Neuronal stem cell (in vitro differentiated cells): ENCODE measurements around the gene FKBP1A.

ENCODE experiments used
- DNase-seq: peaks from one replicate; pipeline ENCODE4 v3.0.0-alpha.2; 2013; ENCODE audit warnings: low spot score
- H2AFZ ChIP-seq: one replicate; pipeline ENCODE4 v1.6.1; 2013; ENCODE audit warnings: mild to moderate bottlenecking, low read length, inconsistent platforms
- H2AK5ac ChIP-seq: 2 replicates; pipeline ENCODE4 v1.6.1; 2013; ENCODE audit warnings: low read depth, mild to moderate bottlenecking, inconsistent platforms, low read length, moderate library complexity, mixed read lengths
- H2BK120ac ChIP-seq: 2 replicates; pipeline ENCODE4 v1.6.1; 2013; ENCODE audit warnings: low read depth, mild to moderate bottlenecking, inconsistent platforms, low read length, moderate library complexity, mixed read lengths
- H2BK12ac ChIP-seq: one replicate; pipeline ENCODE4 v1.6.1; 2013; ENCODE audit warnings: low read length, inconsistent platforms
- H2BK15ac ChIP-seq: 2 replicates; pipeline ENCODE4 v1.6.1; 2013; ENCODE audit warnings: mild to moderate bottlenecking, low read length, inconsistent platforms, mixed read lengths
- H2BK5ac ChIP-seq: one replicate; pipeline ENCODE4 v1.6.1; 2013; ENCODE audit warnings: inconsistent platforms, mild to moderate bottlenecking, low read length, moderate library complexity
- H3K14ac ChIP-seq: one replicate; pipeline ENCODE4 v1.6.1; 2013; ENCODE audit warnings: low read length, inconsistent platforms
- H3K18ac ChIP-seq: 2 replicates; pipeline ENCODE4 v1.6.1; 2013; ENCODE audit warnings: low read length, inconsistent platforms
- H3K23ac ChIP-seq: 2 replicates; pipeline ENCODE4 v1.6.1; 2013; ENCODE audit warnings: low read depth, mild to moderate bottlenecking, mixed read lengths, low read length, inconsistent platforms; ENCODE audit not compliant: poor library complexity
- H3K27ac ChIP-seq: replicated peaks from 3 replicates; pipeline ENCODE4 v1.5.1; 2013; ENCODE audit warnings: low read length, inconsistent platforms
- H3K27me3 ChIP-seq, 3 experiments: 2 replicates each; pipeline ENCODE4 v1.6.1; 2013; ENCODE audit warnings: low read length in 3 of 3, mild to moderate bottlenecking in 2 of 3, inconsistent platforms in 1 of 3, low read depth in 1 of 3, mixed read lengths in 1 of 3, moderate library complexity in 1 of 3; ENCODE audit not compliant: control insufficient read depth in 3 of 3, insufficient read depth in 3 of 3
- H3K36me3 ChIP-seq, 2 donors: replicated peaks in 1 of 2; 2 replicates each; pipeline ENCODE4 v1.6.1; 2013; ENCODE audit warnings: low read length in 2 of 2; ENCODE audit not compliant: control insufficient read depth in 2 of 2, insufficient read depth in 2 of 2
- H3K4ac ChIP-seq: 2 replicates; pipeline ENCODE4 v1.6.1; 2013; ENCODE audit warnings: inconsistent platforms, mild to moderate bottlenecking, low read length, moderate library complexity
- H3K4me1 ChIP-seq, 2 donors: 1 replicate in 1 of 2; 2 replicates in 1 of 2; pipeline ENCODE4 v1.6.1; 2013; ENCODE audit warnings: low read length in 2 of 2, low read depth in 1 of 2; ENCODE audit not compliant: control insufficient read depth in 2 of 2, insufficient read depth in 1 of 2
- H3K4me2 ChIP-seq: one replicate; pipeline ENCODE4 v1.6.1; 2013; ENCODE audit warnings: mild to moderate bottlenecking, low read length, inconsistent platforms; ENCODE audit not compliant: insufficient read depth, poor library complexity, severe bottlenecking
- H3K4me3 ChIP-seq, 2 donors: 2 replicates each; pipeline ENCODE4 v1.5.1; 2013; ENCODE audit warnings: low read length in 2 of 2, mild to moderate bottlenecking in 2 of 2, inconsistent platforms in 1 of 2, moderate library complexity in 1 of 2
- H3K79me1 ChIP-seq: one replicate; pipeline ENCODE4 v1.6.1; 2013; ENCODE audit warnings: low read depth, mild to moderate bottlenecking, inconsistent platforms, low read length, moderate library complexity
- H3K9ac ChIP-seq: one replicate; pipeline ENCODE4 v1.6.1; 2013; ENCODE audit warnings: mild to moderate bottlenecking, low read depth, low read length, inconsistent platforms; ENCODE audit not compliant: poor library complexity
- H3K9me3 ChIP-seq, 2 donors: replicated peaks in 1 of 2; 2 replicates each; pipeline versions ENCODE3 to v1.6.1; 2013; ENCODE audit warnings: low read length in 2 of 2, mild to moderate bottlenecking in 2 of 2, inconsistent platforms in 1 of 2, low read depth in 1 of 2, mixed read lengths in 1 of 2, moderate library complexity in 1 of 2; ENCODE audit not compliant: control insufficient read depth in 2 of 2, insufficient read depth in 1 of 2
- H4K8ac ChIP-seq: one replicate; pipeline ENCODE4 v1.6.1; 2013; ENCODE audit warnings: low read depth, mild to moderate bottlenecking, inconsistent platforms, low read length, moderate library complexity
- H4K91ac ChIP-seq: one replicate; pipeline ENCODE4 v1.6.1; 2013; ENCODE audit warnings: low read length, low read depth, mild to moderate bottlenecking, inconsistent platforms; ENCODE audit not compliant: poor library complexity
- WGBS, 2 donors: extraction: QIAGEN DNeasy Blood & Tissue Kit; methylation state at CpG; one replicate each; pipeline ENCODE4 v1.1.7; 2013; ENCODE audit warnings: missing lambda C conversion rate in 2 of 2, mixed read lengths in 1 of 2; ENCODE audit not compliant: insufficient read length in 2 of 2, insufficient replicate concordance in 1 of 2; ENCODE audit errors: extremely low coverage in 2 of 2; 5-methylcytosine and 5-hydroxymethylcytosine counted together

FKBP1A gene

GRCh38 chr20:1323830-1324597, 68.8 kb downstream of the FKBP1A start:
- Histone ChIP-seq H2BK5ac (no peak overlapping the region), H3K4me3 (peak overlapping the region in 1 of 2 donors; percentile 69), H3K4me1 (peaks cover 13 to 20% of the 10 kb centered on the region in 2 donors), H3K14ac (no peak overlapping the region), H3K79me1 (peaks cover 8% of the 10 kb centered on the region), H3K4ac (no peak overlapping the region), H3K4me2 (no peak overlapping the region), H3K27ac (no peak overlapping the region), H3K27me3 (no peaks in the 10 kb centered on the region), H2BK120ac (no peak overlapping the region), H2BK12ac (no peak overlapping the region), H3K18ac (no peak overlapping the region), H2AK5ac (no peak overlapping the region), H2AFZ (peak overlapping the region; percentile 91), H4K8ac (no peak overlapping the region), H3K9ac (no peak overlapping the region), H3K23ac (no peak overlapping the region), H4K91ac (no peak overlapping the region), H2BK15ac (no peak overlapping the region), H3K36me3 (peaks cover 3 to 8% of the 10 kb centered on the region in 2 donors), H3K9me3 (no peaks in the 10 kb centered on the region)
- no peak for DNase-seq
- no CpG with 5 or more reads among the region's 12 CpGs for WGBS, 2 donors

- H3K27ac ChIP-seq = no peak overlapping the region
Measured at GRCh38 chr20:1323256-1323655, 69.6 kb downstream of the FKBP1A start.

DNA sequence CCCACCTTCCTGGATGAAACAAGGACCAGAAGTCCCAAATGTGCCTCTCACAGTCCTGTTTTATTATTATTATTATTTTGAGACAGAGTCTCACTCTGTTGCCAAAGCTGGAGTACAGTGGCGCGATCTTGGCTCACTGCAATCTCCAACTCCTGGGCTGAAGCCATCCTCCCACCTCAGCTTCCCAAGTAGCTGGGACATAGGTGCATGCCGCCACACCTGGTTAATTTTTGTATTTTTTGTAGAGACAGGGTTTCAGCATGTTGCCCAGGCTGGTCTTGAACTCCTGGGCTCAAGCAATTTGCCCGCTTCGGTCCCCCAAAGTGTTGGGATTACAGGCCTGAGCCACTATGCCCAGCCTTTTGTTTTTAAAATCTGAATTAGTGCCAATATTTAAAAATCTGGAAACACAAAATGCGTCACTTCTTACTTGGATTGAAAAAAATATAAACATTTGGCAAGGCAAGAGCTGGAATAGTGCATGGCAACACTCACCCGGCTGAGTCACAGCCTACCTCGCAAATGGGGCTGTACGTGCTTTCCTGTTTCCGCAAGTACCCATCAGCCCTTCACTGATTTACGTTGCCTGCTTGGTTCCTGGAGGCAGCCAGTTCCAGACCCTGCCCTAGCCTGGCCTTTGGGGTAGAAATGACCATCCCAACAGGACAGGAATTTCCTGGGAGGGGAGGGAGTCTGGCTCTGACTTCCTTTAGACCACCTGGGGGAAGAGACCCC, 70.2 kb downstream of the FKBP1A start:
- H3K9me3 ChIP-seq = no peaks in the 10 kb centered on the region
- H3K79me1 ChIP-seq = peaks cover 6% of the 10 kb centered on the region
- H3K36me3 ChIP-seq = peaks cover 0 to 3% of the 10 kb centered on the region in 2 donors
- H2AFZ ChIP-seq = peak overlapping the region; percentile 63
- no peak overlapping the region for H3K4me2 ChIP-seq
- H2BK12ac ChIP-seq = no peak overlapping the region
- H3K27ac ChIP-seq = no peak overlapping the region
- no peak overlapping the region for H2AK5ac ChIP-seq
- no peak overlapping the region for H2BK15ac ChIP-seq
- peaks cover 11 to 24% of the 10 kb centered on the region in 2 donors for H3K4me1 ChIP-seq
- no peak overlapping the region for H4K91ac ChIP-seq
- no peak for DNase-seq
- H3K14ac ChIP-seq = no peak overlapping the region
- no peak overlapping the region for H3K9ac ChIP-seq
- no peak overlapping the region for H3K18ac ChIP-seq
- no peaks in the 10 kb centered on the region for H3K27me3 ChIP-seq
- H2BK120ac ChIP-seq = no peak overlapping the region
- no peak overlapping the region for H3K23ac ChIP-seq
- WGBS, 2 donors = no CpG with 5 or more reads among the region's 11 CpGs
- H3K4ac ChIP-seq = no peak overlapping the region
- no peak overlapping the region for H2BK5ac ChIP-seq
- no peak overlapping the region for H3K4me3 ChIP-seq
- no peak overlapping the region for H4K8ac ChIP-seq

More at GRCh38 chr20:1323256-1323655, 69.6 kb downstream of the FKBP1A start:
- Histone ChIP-seq H3K4me1 (peaks cover 13 to 20% of the 10 kb centered on the region in 2 donors), H3K9ac (no peak overlapping the region), H2BK5ac (no peak overlapping the region), H2BK12ac (no peak overlapping the region), H3K79me1 (peaks cover 6% of the 10 kb centered on the region), H2AK5ac (no peak overlapping the region), H3K4me2 (no peak overlapping the region), H2BK120ac (no peak overlapping the region), H3K23ac (no peak overlapping the region), H4K8ac (no peak overlapping the region), H3K4ac (no peak overlapping the region), H3K4me3 (no peak overlapping the region), H2AFZ (peak overlapping the region; percentile 63), H2BK15ac (no peak overlapping the region), H4K91ac (no peak overlapping the region), H3K27me3 (no peaks in the 10 kb centered on the region), H3K18ac (no peak overlapping the region), H3K14ac (no peak overlapping the region), H3K36me3 (peaks cover 2 to 3% of the 10 kb centered on the region in 2 donors), H3K9me3 (no peaks in the 10 kb centered on the region)
- DNase-seq = no peak
- no CpG with 5 or more reads among the region's 6 CpGs for WGBS, 2 donors

DNA sequence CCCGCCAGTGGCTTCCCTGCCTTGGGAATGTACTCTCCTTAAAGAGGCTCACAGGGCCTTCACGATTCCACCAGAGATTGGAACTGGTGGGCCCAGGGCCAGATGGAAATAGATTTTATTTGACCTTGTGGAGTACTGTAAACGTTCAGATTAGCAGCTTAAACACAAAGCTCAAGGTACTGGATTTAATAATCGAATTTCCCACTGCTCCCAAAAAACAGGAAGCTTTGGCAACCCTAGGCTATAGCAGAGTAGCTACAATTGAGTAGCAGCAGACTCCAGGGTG, 71.3 kb downstream of the FKBP1A start:
- no peak overlapping the region for H4K8ac ChIP-seq
- H3K27me3 ChIP-seq = no peaks in the 10 kb centered on the region
- H2BK15ac ChIP-seq = no peak overlapping the region
- no peak overlapping the region for H3K18ac ChIP-seq
- H3K4ac ChIP-seq = no peak overlapping the region
- H2AFZ ChIP-seq = no peak overlapping the region
- no peaks in the 10 kb centered on the region for H3K36me3 ChIP-seq
- no peak overlapping the region for H2BK120ac ChIP-seq
- no peak for DNase-seq
- H3K4me3 ChIP-seq = no peak overlapping the region
- H3K79me1 ChIP-seq = peaks cover 6% of the 10 kb centered on the region
- no peak overlapping the region for H2AK5ac ChIP-seq
- no peaks in the 10 kb centered on the region for H3K9me3 ChIP-seq
- H4K91ac ChIP-seq = no peak overlapping the region
- no CpG with 5 or more reads among the region's 4 CpGs for WGBS, 2 donors
- H2BK12ac ChIP-seq = no peak overlapping the region
- H3K14ac ChIP-seq = no peak overlapping the region
- no peak overlapping the region for H2BK5ac ChIP-seq
- no peak overlapping the region for H3K27ac ChIP-seq
- no peak overlapping the region for H3K4me2 ChIP-seq
- no peak overlapping the region for H3K9ac ChIP-seq
- peak overlapping the region; percentile 27 for H3K23ac ChIP-seq
- peaks cover 9 to 17% of the 10 kb centered on the region in 2 donors for H3K4me1 ChIP-seq
